Tibial artery (tissue), 4 donors: ENCODE measurements around the gene SMYD3.

Experiments used
- DNase-seq, 2 donors: peaks; one replicate each; pipeline ENCODE4 v3.0.0-alpha.2; 2019
- H3K27ac ChIP-seq, 2 donors: fragments of 200-600 bp; sonication (generic) in 1 of 2; 1 replicate in 1 of 2; 2 replicates in 1 of 2; pipeline ENCODE4 v1.5.1; 2018 to 2019; ENCODE audit warnings: mild to moderate bottlenecking in 1 of 2
- H3K27me3 ChIP-seq, 2 donors: fragments of 200-600 bp; sonication (generic) in 1 of 2; one replicate each; pipeline versions ENCODE4 v1.5.1 to v1.6.0; 2016 to 2019
- H3K36me3 ChIP-seq, 3 donors: fragments of 200-600 bp; sonication (generic) in 2 of 3; one replicate each; pipeline ENCODE4 v1.5.1; 2016 to 2019; ENCODE audit warnings: mild to moderate bottlenecking in 2 of 3
- H3K4me1 ChIP-seq, 4 donors: fragments of 200-600 bp; sonication (generic) in 2 of 4; 1 replicate in 3 of 4; 2 replicates in 1 of 4; pipeline ENCODE4 v1.5.1; 2016 to 2019
- H3K4me3 ChIP-seq, 2 donors: fragments of 200-600 bp; sonication (generic) in 1 of 2; 1 replicate in 1 of 2; 2 replicates in 1 of 2; pipeline ENCODE4 v1.5.1; 2018 to 2019; ENCODE audit warnings: mild to moderate bottlenecking in 2 of 2
- H3K9me3 ChIP-seq, 3 donors: fragments of 200-600 bp; sonication (generic) in 1 of 3; one replicate each; pipeline ENCODE4 v1.5.1; 2016 to 2019
- CTCF ChIP-seq, 2 experiments: fragments of 200-600 bp in 1 of 2; fragments of 450-650 bp in 1 of 2; IDR thresholded peaks; one replicate each; pipeline ENCODE4 v1.5.1; 2017 to 2019; ENCODE audit warnings: antibody characterized with exemption in 2 of 2, mild to moderate bottlenecking in 1 of 2, moderate library complexity in 1 of 2
- intact Hi-C: fragments of 100-400 bp; cut with DNase I; formaldehyde crosslinking; loops from one replicate; pipeline ENCODE4 v1.15.0; 2023; ENCODE audit warnings: low total_unique reads

Gene SMYD3

GRCh38 chr1:245812278-245812677 lies 694.8 kb downstream of the SMYD3 start:
- intact Hi-C loops = no loop called here
- H3K4me1 ChIP-seq = no peaks in the 10 kb centered on the region
- no peak overlapping the region for H3K4me3 ChIP-seq
- H3K27me3 ChIP-seq = no peaks in the 10 kb centered on the region
- DNase-seq = no peak
- TF ChIP-seq CTCF (IDR thresholded peaks at IDR 0.05) = no peak
- H3K36me3 ChIP-seq = no peaks in the 10 kb centered on the region
- no peak overlapping the region for H3K27ac ChIP-seq
- no peaks in the 10 kb centered on the region for H3K9me3 ChIP-seq

GRCh38 chr1:245810789-245811337 lies 696.2 kb downstream of the SMYD3 start:
- no peaks in the 10 kb centered on the region for H3K9me3 ChIP-seq
- no peaks in the 10 kb centered on the region for H3K36me3 ChIP-seq
- intact Hi-C loops = no loop called here
- H3K4me3 ChIP-seq = no peak overlapping the region
- H3K27me3 ChIP-seq = no peaks in the 10 kb centered on the region
- H3K27ac ChIP-seq = no peak overlapping the region
- TF ChIP-seq CTCF (IDR thresholded peaks at IDR 0.05) = no peak
- H3K4me1 ChIP-seq = no peaks in the 10 kb centered on the region
- DNase-seq = no peak

- Histone ChIP-seq H3K9me3 (no peaks in the 10 kb centered on the region), H3K36me3 (no peaks in the 10 kb centered on the region), H3K27ac (no peak overlapping the region), H3K27me3 (no peaks in the 10 kb centered on the region), H3K4me1 (no peaks in the 10 kb centered on the region), H3K4me3 (no peak overlapping the region)
- no peak for TF ChIP-seq CTCF (IDR thresholded peaks at IDR 0.05)
- no peak for DNase-seq
- intact Hi-C loops = no loop called here
Measured at GRCh38 chr1:245810181-245810769, 696.8 kb downstream of the SMYD3 start.

GRCh38 chr1:245809361-245809760 lies 697.7 kb downstream of the SMYD3 start:
- intact Hi-C loops = no loop called here
- DNase-seq = no peak
- Histone ChIP-seq H3K27me3 (no peaks in the 10 kb centered on the region), H3K4me1 (no peaks in the 10 kb centered on the region), H3K9me3 (no peaks in the 10 kb centered on the region), H3K36me3 (no peaks in the 10 kb centered on the region), H3K4me3 (no peak overlapping the region), H3K27ac (no peak overlapping the region)
- no peak for TF ChIP-seq CTCF (IDR thresholded peaks at IDR 0.05)

- no peaks in the 10 kb centered on the region for H3K36me3 ChIP-seq
- no peak for DNase-seq
- no peaks in the 10 kb centered on the region for H3K4me1 ChIP-seq
- H3K27ac ChIP-seq = no peak overlapping the region
- no peak for TF ChIP-seq CTCF (IDR thresholded peaks at IDR 0.05)
- H3K27me3 ChIP-seq = no peaks in the 10 kb centered on the region
- intact Hi-C loops = no loop called here
- no peak overlapping the region for H3K4me3 ChIP-seq
- H3K9me3 ChIP-seq = no peaks in the 10 kb centered on the region
Measured at GRCh38 chr1:245807954-245808719, 698.9 kb downstream of the SMYD3 start.
